Activated CD4-positive, alpha-beta T cell treated with anti-CD3 and anti-CD28 coated beads for 24 hours (primary cell): ENCODE measurements around the gene CC2D1A.

Experiments used
- DNase-seq, 2 donors: peaks; one replicate each; pipeline ENCODE4 v3.0.0-alpha.2; 2020; ENCODE audit warnings: low read depth in 2 of 2

The CC2D1A gene

GRCh38 chr19:13877303-13877702 lies 28.7 kb upstream of the CC2D1A start:
- DNase-seq = no peak

GRCh38 chr19:13880059-13881043 lies 25.6 kb upstream of the CC2D1A start:
- DNase-seq = peak; percentile 98 to 99

- DNase-seq = no peak
Observed at GRCh38 chr19:13881251-13881691, 24.7 kb upstream of the CC2D1A start.

GRCh38 chr19:13881692-13882418 lies 24.1 kb upstream of the CC2D1A start:
- no peak for DNase-seq

- no peak for DNase-seq
Observed at GRCh38 chr19:13882419-13882795, 23.6 kb upstream of the CC2D1A start.

GRCh38 chr19:13882836-13883235 lies 23.2 kb upstream of the CC2D1A start:
- no peak for DNase-seq

- DNase-seq = no peak
Observed at GRCh38 chr19:13883516-13884064, 22.4 kb upstream of the CC2D1A start.

GRCh38 chr19:13884726-13885591 lies 21.0 kb upstream of the CC2D1A start:
- no peak for DNase-seq

GRCh38 chr19:13885826-13886365 lies 20.1 kb upstream of the CC2D1A start:
- no peak for DNase-seq

- no peak for DNase-seq
Observed at GRCh38 chr19:13887018-13887436, 19.0 kb upstream of the CC2D1A start.

GRCh38 chr19:13887517-13887916 lies 18.5 kb upstream of the CC2D1A start:
- DNase-seq = no peak

GRCh38 chr19:13888281-13888680 lies 17.7 kb upstream of the CC2D1A start:
- no peak for DNase-seq

- DNase-seq = no peak
Observed at GRCh38 chr19:13890136-13890535, 15.9 kb upstream of the CC2D1A start.

GRCh38 chr19:13892870-13893269 lies 13.1 kb upstream of the CC2D1A start:
- DNase-seq = no peak

- DNase-seq = no peak
Observed at GRCh38 chr19:13894552-13894951, 11.4 kb upstream of the CC2D1A start.

- no peak for DNase-seq
Observed at GRCh38 chr19:13896227-13896626, 9.8 kb upstream of the CC2D1A start.

- no peak for DNase-seq
Observed at GRCh38 chr19:13899393-13899792, 6.6 kb upstream of the CC2D1A start.

GRCh38 chr19:13899912-13900584 lies 6.0 kb upstream of the CC2D1A start:
- DNase-seq = no peak

GRCh38 chr19:13902993-13903555 lies 2.9 kb upstream of the CC2D1A start:
- no peak for DNase-seq

GRCh38 chr19:13906521-13906904 lies 512 bp downstream of the CC2D1A start:
- DNase-seq = no peak
